Stimulated activated memory B cell treated with anti-CD40 and anti-IgM and Interleukin-4, amounts not matched to agents 10 μg/mL and 1 μg/mL and 100 μg/mL, for 72 hours (primary cell): ENCODE results near the gene CRACDL.

ENCODE experiments used
- ATAC-seq: fragments of 150-1000 bp; cut with Tn5 transposase; 2 replicates; pipeline ENCODE4 v1.10.0; 2021
- H3K27ac Mint-ChIP-seq: one replicate; pipeline ENCODE4 v1.8.0; 2022; ENCODE audit warnings: mild to moderate bottlenecking, mixed read lengths
- H3K27me3 Mint-ChIP-seq: one replicate; pipeline ENCODE4 v1.8.0; 2022; ENCODE audit warnings: mixed read lengths
- H3K36me3 Mint-ChIP-seq: one replicate; pipeline ENCODE4 v1.8.0; 2022; ENCODE audit warnings: mixed read lengths
- H3K4me1 Mint-ChIP-seq: one replicate; pipeline ENCODE4 v1.8.0; 2022; ENCODE audit warnings: mixed read lengths
- H3K4me3 Mint-ChIP-seq: one replicate; pipeline ENCODE4 v1.8.0; 2022; ENCODE audit warnings: mild to moderate bottlenecking, moderate library complexity, mixed read lengths
- H3K9me3 Mint-ChIP-seq: one replicate; pipeline ENCODE4 v1.8.0; 2022; ENCODE audit warnings: mixed read lengths

CRACDL gene

DNA sequence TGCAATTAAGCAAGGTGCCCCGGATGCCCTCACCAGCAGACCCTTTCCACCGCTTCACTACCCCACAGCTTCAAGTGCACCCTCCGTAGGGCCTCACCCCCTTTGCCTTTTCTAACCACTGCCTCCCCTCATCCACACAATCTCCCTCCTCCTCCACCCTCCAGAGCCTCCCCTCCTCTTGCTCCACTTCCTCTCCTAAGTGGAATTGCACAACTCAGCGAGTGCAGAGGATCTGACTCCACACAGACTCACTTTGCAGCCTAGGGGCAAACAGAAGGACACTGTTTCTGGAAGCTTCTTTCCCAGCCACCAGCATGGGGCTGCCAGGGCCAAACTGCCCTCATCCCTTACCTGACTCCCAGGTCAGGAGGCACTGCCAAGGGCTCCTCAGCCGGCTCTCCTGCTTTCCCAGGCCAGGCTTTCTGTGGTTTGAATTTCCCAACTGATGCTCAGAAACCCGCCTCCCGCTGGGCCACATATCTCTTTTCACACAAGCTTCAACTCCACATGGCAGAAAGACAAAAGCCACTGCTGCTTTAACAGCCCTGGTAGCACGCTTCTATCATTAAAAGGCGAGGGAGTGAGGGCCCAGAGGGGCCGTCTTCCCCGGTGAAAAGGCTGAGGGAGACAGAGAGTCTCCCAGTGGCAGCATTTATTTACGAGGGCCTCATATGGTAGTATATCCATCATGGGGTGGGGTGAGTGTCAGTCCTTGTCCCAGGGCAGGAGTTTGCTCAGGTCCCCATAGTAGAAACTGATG is 130.4 kb downstream of the CRACDL start:
- H3K4me1 Mint-ChIP-seq, result no peaks in the 10 kb centered on the region
- no peaks in the 10 kb centered on the region for H3K9me3 Mint-ChIP-seq
- ATAC-seq, result no peak
- H3K4me3 Mint-ChIP-seq, result no peak overlapping the region
- H3K27ac Mint-ChIP-seq, result no peak overlapping the region
- H3K36me3 Mint-ChIP-seq, result no peaks in the 10 kb centered on the region
- peaks cover 23% of the 10 kb centered on the region for H3K27me3 Mint-ChIP-seq

DNA sequence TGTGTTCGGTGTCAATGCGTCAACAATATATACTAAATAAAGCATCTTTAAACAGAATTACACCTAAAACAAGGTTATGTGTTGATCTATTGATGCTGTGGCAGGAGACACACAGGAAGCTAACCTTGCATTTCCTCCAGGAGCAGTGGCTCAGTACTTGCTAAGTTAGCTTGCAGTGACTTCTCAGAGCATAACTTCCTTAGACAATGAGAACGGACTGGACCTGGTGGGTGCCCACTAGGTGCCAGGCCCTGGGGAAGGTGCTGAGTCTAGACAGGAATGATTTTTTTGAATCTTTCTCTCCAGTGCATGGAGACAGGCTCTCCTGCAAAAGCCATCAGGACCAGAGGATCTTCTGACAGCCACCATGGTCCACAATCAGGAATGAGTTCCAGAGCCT is 131.3 kb downstream of the CRACDL start:
- peaks cover 14% of the 10 kb centered on the region for H3K27me3 Mint-ChIP-seq
- H3K9me3 Mint-ChIP-seq, result no peaks in the 10 kb centered on the region
- no peak overlapping the region for H3K27ac Mint-ChIP-seq

GRCh38 chr2:98804265-98804650 is 131.8 kb downstream of the CRACDL start:
- ATAC-seq, result no peak
- Mint-ChIP-seq H3K9me3 (no peaks in the 10 kb centered on the region), H3K4me1 (no peaks in the 10 kb centered on the region), H3K27me3 (peaks cover 11% of the 10 kb centered on the region), H3K27ac (no peak overlapping the region), H3K36me3 (no peaks in the 10 kb centered on the region), H3K4me3 (no peak overlapping the region)

More for the DNA sequence above, 131.3 kb downstream of the CRACDL start:
- Mint-ChIP-seq H3K36me3 (no peaks in the 10 kb centered on the region), H3K4me3 (no peak overlapping the region), H3K4me1 (no peaks in the 10 kb centered on the region)
- ATAC-seq, result no peak

DNA sequence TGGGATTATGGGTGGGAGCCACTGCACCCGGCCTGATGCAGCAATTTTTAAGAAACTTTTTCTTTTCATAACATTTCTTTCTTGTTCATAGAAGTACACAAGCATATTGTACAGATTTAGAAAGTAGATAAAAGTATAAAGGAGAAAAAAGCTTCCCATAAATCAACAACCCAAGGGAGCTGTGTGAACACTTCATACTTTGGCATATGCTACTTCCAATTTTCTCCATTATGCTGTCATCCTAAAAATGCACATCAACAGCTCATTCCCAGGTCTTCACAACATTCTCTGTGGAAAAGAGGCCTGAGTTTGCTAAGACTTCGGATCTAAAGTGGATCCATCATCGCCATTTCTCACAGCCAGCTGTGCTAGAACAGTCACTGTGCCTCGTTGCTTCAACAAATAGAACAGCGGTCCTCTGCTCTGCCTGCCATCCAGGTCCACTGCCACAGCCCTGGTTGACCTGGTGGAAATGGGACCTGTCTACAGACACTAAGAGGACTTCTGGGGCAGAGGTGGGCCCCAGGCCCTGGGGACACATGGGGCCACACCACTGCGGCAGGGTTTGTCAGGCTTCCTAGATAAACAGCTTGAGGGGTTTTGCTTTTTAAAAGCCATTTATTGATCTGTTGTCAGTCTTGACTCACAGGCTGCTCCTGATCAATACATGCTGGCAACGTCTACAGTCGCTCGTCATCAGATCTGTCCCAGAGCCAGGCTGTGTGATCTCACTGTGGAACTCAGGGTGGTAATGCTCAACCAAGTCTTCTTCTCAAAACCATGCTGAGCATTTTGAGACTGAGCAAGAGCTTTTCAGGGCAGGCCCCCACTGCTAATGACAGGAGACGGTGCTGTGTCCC is 132.4 kb downstream of the CRACDL start:
- Mint-ChIP-seq H3K36me3 (no peaks in the 10 kb centered on the region), H3K27ac (no peak overlapping the region), H3K27me3 (peaks cover 5% of the 10 kb centered on the region), H3K4me1 (no peaks in the 10 kb centered on the region), H3K4me3 (no peak overlapping the region), H3K9me3 (no peaks in the 10 kb centered on the region)
- ATAC-seq, result no peak

DNA sequence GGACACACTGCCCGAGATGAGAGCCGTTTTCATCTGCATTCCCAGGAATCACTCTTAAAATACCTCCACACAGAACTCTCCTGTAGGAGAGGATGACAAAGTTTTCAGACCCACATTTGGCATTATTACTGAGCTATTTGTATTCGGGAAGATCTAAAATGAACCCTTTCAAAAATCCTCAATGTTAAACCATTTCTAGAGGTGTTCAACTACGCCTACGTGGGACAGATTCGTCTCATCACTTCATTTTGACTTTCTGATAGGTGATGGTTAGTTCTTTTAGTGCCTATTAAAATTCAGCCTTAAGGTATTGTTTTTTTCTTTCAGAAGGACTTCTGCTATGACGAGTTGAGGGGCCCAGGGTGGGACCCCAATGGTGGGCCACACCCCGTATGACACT is 133.7 kb downstream of the CRACDL start:
- Mint-ChIP-seq H3K27me3 (no peaks in the 10 kb centered on the region), H3K27ac (no peak overlapping the region), H3K4me3 (no peak overlapping the region), H3K4me1 (no peaks in the 10 kb centered on the region), H3K36me3 (no peaks in the 10 kb centered on the region), H3K9me3 (no peaks in the 10 kb centered on the region)
- ATAC-seq, result no peak

DNA sequence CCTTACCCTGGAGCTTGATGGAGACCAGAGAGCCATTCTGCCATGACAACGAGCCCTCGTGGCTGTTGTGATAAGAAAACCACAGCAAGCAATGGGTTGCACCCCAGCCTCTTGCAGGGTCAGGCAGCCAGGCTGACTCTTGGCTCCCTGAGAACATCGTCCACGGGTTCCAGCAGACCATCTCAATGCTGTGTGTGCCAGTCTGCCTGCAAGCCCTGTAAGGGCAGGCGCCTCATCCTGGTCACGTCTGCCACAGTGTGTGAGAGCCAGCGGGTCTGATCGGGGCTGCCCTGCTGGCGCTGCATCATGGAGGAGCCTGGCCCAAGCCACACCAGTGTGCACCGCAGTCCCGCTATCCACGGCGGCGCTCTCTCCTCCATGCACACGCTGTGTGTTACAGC is 134.1 kb downstream of the CRACDL start:
- H3K4me3 Mint-ChIP-seq, result no peak overlapping the region
- H3K27ac Mint-ChIP-seq, result no peak overlapping the region
- no peaks in the 10 kb centered on the region for H3K9me3 Mint-ChIP-seq
- H3K36me3 Mint-ChIP-seq, result no peaks in the 10 kb centered on the region
- H3K27me3 Mint-ChIP-seq, result no peaks in the 10 kb centered on the region
- H3K4me1 Mint-ChIP-seq, result no peaks in the 10 kb centered on the region
- ATAC-seq, result no peak

DNA sequence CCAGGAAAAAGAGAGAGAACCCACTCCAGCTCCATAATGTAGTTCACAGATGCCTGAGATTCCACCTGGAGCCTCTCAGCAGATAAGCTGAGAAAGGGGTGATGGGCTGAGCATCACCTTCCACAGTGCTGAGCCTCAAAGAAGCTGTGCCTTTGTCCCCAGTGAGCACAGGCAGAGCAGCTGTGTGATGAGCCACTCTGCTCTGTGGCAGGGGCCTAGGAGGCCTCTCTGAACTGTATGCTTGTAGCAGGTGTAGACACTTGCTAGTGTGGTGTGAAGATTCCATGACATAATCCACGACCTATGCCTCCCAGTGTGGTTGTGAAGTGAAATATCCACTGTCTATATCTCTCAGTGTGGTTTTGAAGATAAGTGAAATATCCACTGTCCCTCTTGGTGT is 134.7 kb downstream of the CRACDL start:
- Mint-ChIP-seq H3K4me1 (no peaks in the 10 kb centered on the region), H3K27ac (no peak overlapping the region), H3K4me3 (no peak overlapping the region), H3K9me3 (no peaks in the 10 kb centered on the region), H3K36me3 (no peaks in the 10 kb centered on the region), H3K27me3 (no peaks in the 10 kb centered on the region)
- no peak for ATAC-seq

- no peak for ATAC-seq
- H3K27me3 Mint-ChIP-seq, result no peaks in the 10 kb centered on the region
- H3K4me1 Mint-ChIP-seq, result no peaks in the 10 kb centered on the region
- no peak overlapping the region for H3K27ac Mint-ChIP-seq
- H3K9me3 Mint-ChIP-seq, result no peaks in the 10 kb centered on the region
- no peaks in the 10 kb centered on the region for H3K36me3 Mint-ChIP-seq
- no peak overlapping the region for H3K4me3 Mint-ChIP-seq
Measured at GRCh38 chr2:98800330-98801064, 135.5 kb downstream of the CRACDL start.

DNA sequence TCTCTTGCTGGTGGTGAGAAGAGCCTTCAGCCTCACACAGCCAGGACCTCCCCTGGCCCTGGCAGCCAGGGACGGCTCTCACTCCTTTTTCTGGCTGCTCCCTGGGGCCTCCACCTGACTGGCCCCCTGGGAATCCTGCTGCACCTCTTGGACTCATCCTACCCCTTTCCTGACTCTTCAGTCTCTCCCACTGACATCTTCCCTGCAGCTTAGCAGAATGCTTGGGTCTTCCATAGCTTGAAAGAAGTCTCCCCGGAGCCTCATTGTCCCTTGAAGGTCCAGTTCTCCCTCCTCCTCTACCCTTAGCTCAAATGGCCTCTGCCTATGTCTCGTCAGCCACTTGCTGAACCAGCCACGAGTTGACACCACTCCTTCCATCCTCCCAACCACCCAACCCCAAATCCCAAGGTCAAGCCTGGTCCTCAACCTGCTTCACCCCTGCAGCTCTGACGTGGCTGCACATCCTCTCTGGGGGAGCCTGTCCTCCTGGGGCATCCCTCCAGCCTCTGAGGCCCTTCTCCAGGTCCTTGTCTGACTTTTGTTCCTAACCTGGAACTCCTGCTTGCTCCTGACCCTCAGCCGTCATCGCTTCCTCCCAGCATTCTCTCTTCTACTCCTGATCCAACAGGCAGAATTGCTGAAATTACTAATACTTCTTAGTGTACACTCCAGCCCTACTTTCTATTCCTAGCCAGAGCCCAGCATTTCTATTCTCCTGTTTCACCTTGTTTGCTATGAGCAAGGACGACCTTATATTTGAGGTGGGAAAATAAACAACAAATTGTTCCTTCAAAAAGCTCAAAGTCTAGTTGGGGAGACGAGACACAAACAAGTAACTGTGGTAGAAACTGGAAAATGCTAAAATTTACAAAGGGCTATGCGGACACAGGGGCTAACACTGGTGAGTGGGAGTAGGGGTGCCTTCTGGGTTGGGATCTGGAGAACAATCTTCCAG is 136.4 kb downstream of the CRACDL start:
- Mint-ChIP-seq H3K9me3 (no peaks in the 10 kb centered on the region), H3K27me3 (no peaks in the 10 kb centered on the region), H3K4me1 (no peaks in the 10 kb centered on the region), H3K27ac (no peak overlapping the region), H3K4me3 (no peak overlapping the region), H3K36me3 (no peaks in the 10 kb centered on the region)
- ATAC-seq, result no peak

DNA sequence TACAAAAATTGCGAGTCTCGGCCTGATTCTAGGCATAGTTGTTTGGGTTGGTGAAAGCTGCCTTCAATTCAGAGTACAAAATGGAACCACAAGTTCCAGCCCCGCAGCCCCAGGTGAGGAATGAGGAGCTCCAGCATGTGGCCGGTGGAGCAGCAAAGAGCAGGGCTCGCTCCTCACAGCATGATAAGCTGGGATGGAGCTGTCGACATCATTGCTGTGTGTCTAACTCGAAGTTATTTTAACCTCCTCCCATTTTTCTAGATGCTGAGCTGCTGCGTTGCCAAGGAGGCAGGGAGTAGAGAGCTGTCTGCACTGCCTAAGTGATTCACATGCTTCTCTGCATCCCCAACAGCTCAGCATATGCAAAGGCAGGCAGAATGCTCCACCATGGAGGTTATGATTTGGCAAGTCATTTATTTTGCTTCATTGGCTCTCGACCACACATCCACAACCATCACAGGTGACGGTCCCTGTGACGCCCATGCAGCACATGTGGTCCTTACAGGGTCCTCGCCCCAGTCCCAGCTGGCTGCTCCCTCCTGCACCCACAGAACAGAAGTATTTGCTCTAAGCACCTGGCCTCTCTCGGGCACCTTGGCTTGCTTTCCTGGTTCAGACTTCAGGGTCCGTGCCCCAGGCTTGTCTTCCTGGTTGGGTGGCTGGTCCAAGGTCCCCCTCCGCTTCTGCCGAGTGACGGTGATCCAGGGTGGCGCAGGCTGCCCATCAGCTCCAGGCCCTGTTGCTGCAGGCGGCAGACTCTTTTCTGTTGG is 139.1 kb downstream of the CRACDL start:
- Mint-ChIP-seq H3K4me1 (no peaks in the 10 kb centered on the region), H3K27ac (no peak overlapping the region), H3K4me3 (no peak overlapping the region), H3K36me3 (no peaks in the 10 kb centered on the region), H3K9me3 (no peaks in the 10 kb centered on the region), H3K27me3 (no peaks in the 10 kb centered on the region)
- no peak for ATAC-seq

GRCh38 chr2:98795891-98796676 is 139.9 kb downstream of the CRACDL start:
- Mint-ChIP-seq H3K27ac (no peak overlapping the region), H3K27me3 (no peaks in the 10 kb centered on the region), H3K4me1 (no peaks in the 10 kb centered on the region), H3K9me3 (no peaks in the 10 kb centered on the region), H3K4me3 (no peak overlapping the region), H3K36me3 (no peaks in the 10 kb centered on the region)
- no peak for ATAC-seq

DNA sequence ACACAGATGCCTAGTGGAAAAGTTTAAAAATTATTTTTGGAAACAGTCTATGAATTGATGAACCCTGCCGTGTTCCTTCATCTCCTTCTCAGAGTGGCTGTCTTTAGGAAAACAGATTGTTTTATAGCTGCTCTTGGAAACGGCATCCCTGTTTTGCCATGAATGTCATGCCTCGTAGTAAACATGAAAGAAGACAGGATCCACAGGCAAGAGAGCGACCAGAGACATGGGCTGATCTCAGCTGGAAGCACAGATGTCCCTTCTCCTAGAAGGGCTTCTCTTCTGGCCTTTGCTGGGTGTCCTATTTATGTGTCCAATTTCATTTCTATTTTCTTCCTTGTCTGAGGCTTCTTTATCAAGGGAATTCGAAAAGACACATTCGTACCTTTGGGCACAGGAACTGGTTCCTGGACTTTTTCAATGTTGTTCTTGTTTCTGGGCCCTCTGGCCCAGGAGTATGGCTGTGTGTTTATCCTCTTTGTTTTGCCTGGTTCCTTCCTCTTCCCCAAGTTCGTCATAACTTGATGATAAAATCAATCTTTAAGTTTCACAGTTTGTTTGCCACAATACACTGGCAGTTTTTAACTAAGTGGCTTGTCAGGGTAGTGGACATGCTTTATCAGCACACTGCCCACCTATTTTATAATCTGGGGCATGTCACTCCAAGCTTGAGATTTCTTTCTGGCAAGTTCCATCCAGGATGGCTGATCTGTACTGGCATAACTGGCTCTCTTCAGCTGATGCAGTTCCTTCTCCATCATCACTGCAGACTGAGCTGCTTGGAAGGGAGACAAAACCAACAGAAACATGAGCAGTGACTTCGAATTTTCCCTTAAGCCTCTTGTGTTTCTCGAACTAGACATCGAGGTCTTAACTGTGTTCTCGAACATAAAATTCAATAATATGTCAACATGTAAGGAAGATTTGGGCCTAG is 141.9 kb downstream of the CRACDL start:
- Mint-ChIP-seq H3K4me1 (no peaks in the 10 kb centered on the region), H3K27ac (no peak overlapping the region), H3K36me3 (no peaks in the 10 kb centered on the region), H3K4me3 (no peak overlapping the region), H3K9me3 (no peaks in the 10 kb centered on the region), H3K27me3 (no peaks in the 10 kb centered on the region)
- ATAC-seq, result no peak

GRCh38 chr2:98793275-98793674 is 142.8 kb downstream of the CRACDL start:
- H3K4me1 Mint-ChIP-seq, result no peaks in the 10 kb centered on the region
- ATAC-seq, result no peak
- no peaks in the 10 kb centered on the region for H3K27me3 Mint-ChIP-seq
- H3K36me3 Mint-ChIP-seq, result no peaks in the 10 kb centered on the region
- H3K27ac Mint-ChIP-seq, result no peak overlapping the region
- H3K4me3 Mint-ChIP-seq, result no peak overlapping the region
- H3K9me3 Mint-ChIP-seq, result no peaks in the 10 kb centered on the region
